ENCODE data around the gene MPV17.

- TF ChIP-seq CTCF (IDR thresholded peaks at IDR 0.05; ENCODE audit: low read length) (no peak), EZH2 (IDR thresholded peaks at IDR 0.05; ENCODE audit: borderline replicate concordance, low read length) (no peak)
Observed at GRCh38 chr2:27270131-27270530, 52.8 kb downstream of the MPV17 start.
